ENCODE data around the gene CCDC196.
"Not testable (repeated sequence)": the region's sequence is repeated elsewhere in the genome, so short reads cannot be mapped to it uniquely, and the experiment has no call there.

The CCDC196 gene

GRCh38 chr14:66493750-66494149 lies 7.6 kb downstream of the CCDC196 start:
- H3K9me3 ChIP-seq (ENCODE audit: control insufficient read depth, low read length): no peaks in the 10 kb centered on the region
- no peaks in the 10 kb centered on the region for H3K36me3 ChIP-seq (ENCODE audit: control insufficient read depth, insufficient read depth, low read length)
- no peaks in the 10 kb centered on the region for H3K27me3 ChIP-seq (replicated peaks; ENCODE audit: control insufficient read depth, insufficient read depth, low read length, poor library complexity, severe bottlenecking)
- no peak overlapping the region for H3K4me3 ChIP-seq (ENCODE audit: insufficient read depth, low read depth, low read length, poor library complexity, severe bottlenecking)
- H3K4me1 ChIP-seq (ENCODE audit: control insufficient read depth, insufficient read depth, low read length, poor library complexity, severe bottlenecking): no peaks in the 10 kb centered on the region
- DNase-seq: no peak
- H3K27ac ChIP-seq (ENCODE audit: insufficient read depth, low read length, poor library complexity, severe bottlenecking): no peak overlapping the region

DNA sequence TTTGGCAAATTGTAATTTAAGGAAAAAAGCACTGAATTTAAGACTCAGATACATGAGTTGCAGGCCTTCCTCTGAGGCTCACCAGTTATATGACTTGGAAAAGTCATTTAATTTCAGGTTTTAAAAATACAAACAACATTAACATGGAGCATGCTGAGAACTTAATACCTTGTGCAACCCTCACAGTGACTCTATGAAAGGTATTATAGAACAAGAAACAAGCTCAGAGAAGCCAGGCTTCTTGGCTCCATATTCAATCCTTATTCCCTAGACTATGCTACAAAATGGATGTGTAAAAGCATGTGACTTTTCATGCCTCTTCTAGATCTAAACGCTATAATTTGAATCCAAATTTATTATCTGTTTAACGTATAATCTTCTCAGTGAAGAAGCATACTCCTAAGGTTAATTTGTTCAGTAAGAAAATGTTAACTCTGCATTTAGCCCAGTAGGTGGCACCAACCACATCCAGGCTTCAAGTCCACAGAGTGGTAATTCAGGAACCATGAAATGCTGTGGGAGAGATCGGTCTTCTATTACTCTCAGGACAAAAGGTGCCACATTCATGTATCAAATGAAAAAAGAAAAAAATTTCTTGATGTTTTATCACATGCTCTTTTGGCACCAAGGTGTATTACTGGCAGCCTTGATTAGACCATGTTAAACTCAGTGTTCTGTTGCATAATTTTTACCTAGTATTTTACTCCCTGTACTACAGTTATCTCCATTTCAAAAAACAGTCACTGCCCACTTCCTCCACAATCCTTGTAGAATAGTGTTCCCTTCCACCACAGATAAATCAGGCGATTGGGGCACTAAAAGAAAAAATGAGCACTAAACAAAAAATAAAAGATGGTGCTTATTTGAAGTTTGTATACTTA lies 9.3 kb downstream of the CCDC196 start:
- Histone ChIP-seq H3K4me3 (ENCODE audit: insufficient read depth, low read depth, low read length, poor library complexity, severe bottlenecking) (no peak overlapping the region), H3K27me3 (replicated peaks; ENCODE audit: control insufficient read depth, insufficient read depth, low read length, poor library complexity, severe bottlenecking) (no peaks in the 10 kb centered on the region), H3K27ac (ENCODE audit: insufficient read depth, low read length, poor library complexity, severe bottlenecking) (no peak overlapping the region), H3K36me3 (ENCODE audit: control insufficient read depth, insufficient read depth, low read length) (no peaks in the 10 kb centered on the region), H3K4me1 (ENCODE audit: control insufficient read depth, insufficient read depth, low read length, poor library complexity, severe bottlenecking) (no peaks in the 10 kb centered on the region), H3K9me3 (ENCODE audit: control insufficient read depth, low read length) (no peaks in the 10 kb centered on the region)
- DNase-seq: peak in 1 of 3 donors; percentile 1

- Histone ChIP-seq H3K9me3 (ENCODE audit: control insufficient read depth, low read length) (no peaks in the 10 kb centered on the region), H3K27ac (ENCODE audit: insufficient read depth, low read length, poor library complexity, severe bottlenecking) (no peak overlapping the region), H3K36me3 (ENCODE audit: control insufficient read depth, insufficient read depth, low read length) (no peaks in the 10 kb centered on the region), H3K27me3 (replicated peaks; ENCODE audit: control insufficient read depth, insufficient read depth, low read length, poor library complexity, severe bottlenecking) (no peaks in the 10 kb centered on the region), H3K4me1 (ENCODE audit: control insufficient read depth, insufficient read depth, low read length, poor library complexity, severe bottlenecking) (no peaks in the 10 kb centered on the region), H3K4me3 (ENCODE audit: insufficient read depth, low read depth, low read length, poor library complexity, severe bottlenecking) (no peak overlapping the region)
- DNase-seq: no peak
Measured at GRCh38 chr14:66496188-66496807, 10.1 kb downstream of the CCDC196 start.

- Histone ChIP-seq H3K27me3 (replicated peaks; ENCODE audit: control insufficient read depth, insufficient read depth, low read length, poor library complexity, severe bottlenecking) (no peaks in the 10 kb centered on the region), H3K4me3 (ENCODE audit: insufficient read depth, low read depth, low read length, poor library complexity, severe bottlenecking) (no peak overlapping the region), H3K27ac (ENCODE audit: insufficient read depth, low read length, poor library complexity, severe bottlenecking) (no peak overlapping the region), H3K9me3 (ENCODE audit: control insufficient read depth, low read length) (no peaks in the 10 kb centered on the region), H3K36me3 (ENCODE audit: control insufficient read depth, insufficient read depth, low read length) (no peaks in the 10 kb centered on the region), H3K4me1 (ENCODE audit: control insufficient read depth, insufficient read depth, low read length, poor library complexity, severe bottlenecking) (no peaks in the 10 kb centered on the region)
- no peak for DNase-seq
Measured at GRCh38 chr14:66496911-66497310, 10.7 kb downstream of the CCDC196 start.

GRCh38 chr14:66498311-66498710 lies 12.1 kb downstream of the CCDC196 start:
- Histone ChIP-seq H3K9me3 (ENCODE audit: control insufficient read depth, low read length) (no peaks in the 10 kb centered on the region), H3K36me3 (ENCODE audit: control insufficient read depth, insufficient read depth, low read length) (no peaks in the 10 kb centered on the region), H3K4me3 (ENCODE audit: insufficient read depth, low read depth, low read length, poor library complexity, severe bottlenecking) (no peak overlapping the region), H3K27ac (ENCODE audit: insufficient read depth, low read length, poor library complexity, severe bottlenecking) (no peak overlapping the region), H3K4me1 (ENCODE audit: control insufficient read depth, insufficient read depth, low read length, poor library complexity, severe bottlenecking) (no peaks in the 10 kb centered on the region), H3K27me3 (replicated peaks; ENCODE audit: control insufficient read depth, insufficient read depth, low read length, poor library complexity, severe bottlenecking) (no peaks in the 10 kb centered on the region)
- no peak for DNase-seq

DNA sequence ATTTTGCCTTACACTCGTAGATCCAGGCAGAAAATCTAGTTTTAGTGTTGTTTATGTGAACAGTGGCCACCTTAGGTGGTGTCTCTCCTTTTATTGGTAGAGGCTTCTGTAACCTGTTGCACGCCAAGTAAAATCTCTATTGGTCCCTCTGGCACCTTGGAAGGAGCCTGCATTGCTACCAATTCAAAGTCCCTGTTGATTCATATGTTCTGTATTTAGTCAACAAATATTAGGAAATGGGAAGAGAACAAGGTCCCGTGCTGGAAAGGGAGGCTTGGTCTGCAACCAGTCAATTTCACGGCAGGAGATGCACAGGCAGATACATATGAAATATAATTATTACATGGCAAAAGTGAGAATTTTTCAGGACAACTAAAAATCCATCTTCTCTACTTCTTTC lies 15.4 kb downstream of the CCDC196 start:
- no peaks in the 10 kb centered on the region for H3K36me3 ChIP-seq (ENCODE audit: control insufficient read depth, insufficient read depth, low read length)
- no peak for DNase-seq
- no peaks in the 10 kb centered on the region for H3K4me1 ChIP-seq (ENCODE audit: control insufficient read depth, insufficient read depth, low read length, poor library complexity, severe bottlenecking)
- no peaks in the 10 kb centered on the region for H3K9me3 ChIP-seq (ENCODE audit: control insufficient read depth, low read length)
- no peak overlapping the region for H3K27ac ChIP-seq (ENCODE audit: insufficient read depth, low read length, poor library complexity, severe bottlenecking)
- no peak overlapping the region for H3K4me3 ChIP-seq (ENCODE audit: insufficient read depth, low read depth, low read length, poor library complexity, severe bottlenecking)
- no peaks in the 10 kb centered on the region for H3K27me3 ChIP-seq (replicated peaks; ENCODE audit: control insufficient read depth, insufficient read depth, low read length, poor library complexity, severe bottlenecking)

DNA sequence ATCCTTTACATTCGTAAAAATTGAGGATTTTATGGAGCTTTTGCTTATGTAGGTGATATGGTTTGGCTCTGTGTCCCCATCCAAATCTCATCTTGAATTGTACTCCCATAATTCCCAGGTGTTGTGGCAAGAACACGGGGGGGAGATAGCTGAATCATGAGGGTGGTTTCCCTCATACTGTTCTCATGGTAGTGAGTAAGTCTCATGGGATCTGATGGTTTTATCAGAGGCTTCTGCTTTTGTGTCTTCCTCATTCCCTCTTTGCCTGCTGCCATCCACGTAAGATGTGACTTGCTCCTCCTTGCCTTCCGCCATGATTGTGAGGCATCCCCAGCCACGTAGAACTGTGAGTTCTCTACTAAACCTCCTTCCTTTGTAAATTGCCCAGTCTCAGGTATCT lies 16.7 kb downstream of the CCDC196 start:
- not testable (repeated sequence) for H3K4me3 ChIP-seq (ENCODE audit: insufficient read depth, low read depth, low read length, poor library complexity, severe bottlenecking); DNase-seq; H3K27me3 ChIP-seq (replicated peaks; ENCODE audit: control insufficient read depth, insufficient read depth, low read length, poor library complexity, severe bottlenecking); H3K9me3 ChIP-seq (ENCODE audit: control insufficient read depth, low read length); H3K27ac ChIP-seq (ENCODE audit: insufficient read depth, low read length, poor library complexity, severe bottlenecking); H3K4me1 ChIP-seq (ENCODE audit: control insufficient read depth, insufficient read depth, low read length, poor library complexity, severe bottlenecking); H3K36me3 ChIP-seq (ENCODE audit: control insufficient read depth, insufficient read depth, low read length)

DNA sequence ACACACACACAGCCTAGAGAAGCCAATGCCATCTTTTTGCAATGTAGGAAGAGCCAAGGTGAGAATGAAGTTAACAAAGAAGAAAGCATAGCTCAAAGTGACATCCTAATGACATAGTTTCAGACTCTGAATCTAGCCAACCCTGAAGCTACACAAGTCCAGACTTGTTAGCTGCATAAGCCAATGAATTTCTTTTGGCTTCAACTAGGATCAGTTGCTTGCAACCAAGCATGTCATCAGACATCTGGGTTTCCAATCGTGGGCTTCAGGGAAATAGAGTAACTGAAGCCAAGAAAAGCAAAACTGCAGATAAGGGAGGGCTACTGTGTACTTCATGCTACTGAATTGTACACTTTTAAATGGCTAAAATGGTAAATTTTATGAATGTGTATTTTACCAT lies 17.4 kb downstream of the CCDC196 start:
- Histone ChIP-seq H3K27me3 (replicated peaks; ENCODE audit: control insufficient read depth, insufficient read depth, low read length, poor library complexity, severe bottlenecking) (no peaks in the 10 kb centered on the region), H3K4me1 (ENCODE audit: control insufficient read depth, insufficient read depth, low read length, poor library complexity, severe bottlenecking) (no peaks in the 10 kb centered on the region), H3K36me3 (ENCODE audit: control insufficient read depth, insufficient read depth, low read length) (no peaks in the 10 kb centered on the region), H3K27ac (ENCODE audit: insufficient read depth, low read length, poor library complexity, severe bottlenecking) (no peak overlapping the region), H3K4me3 (ENCODE audit: insufficient read depth, low read depth, low read length, poor library complexity, severe bottlenecking) (no peak overlapping the region), H3K9me3 (ENCODE audit: control insufficient read depth, low read length) (no peaks in the 10 kb centered on the region)
- no peak for DNase-seq

DNA sequence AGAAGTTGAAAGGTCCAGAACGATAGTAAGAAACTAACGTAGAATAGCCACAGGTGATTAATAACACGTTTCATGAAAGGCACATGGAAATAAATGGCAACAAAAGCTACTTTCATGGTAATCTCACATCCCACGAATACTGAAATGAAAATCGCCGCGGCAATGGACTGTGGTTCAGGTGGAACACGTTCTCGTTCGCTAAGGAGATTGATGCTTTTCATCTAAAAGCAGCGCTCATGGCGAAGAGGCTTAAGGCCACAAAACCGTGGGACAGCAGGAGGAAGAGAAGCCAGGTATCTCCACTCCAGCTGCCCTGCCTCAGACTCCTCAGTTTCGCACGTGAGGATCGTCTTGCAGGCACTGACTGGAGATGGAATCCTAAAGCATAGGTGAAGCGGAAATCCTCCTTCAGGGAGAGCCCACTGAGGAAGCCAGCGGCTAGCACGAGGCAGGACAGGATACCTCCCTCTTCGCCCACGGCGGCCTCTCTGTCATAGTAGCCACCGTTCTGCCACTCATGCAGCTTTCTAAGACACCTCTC lies 21.1 kb downstream of the CCDC196 start:
- Histone ChIP-seq H3K9me3 (ENCODE audit: control insufficient read depth, low read length) (no peaks in the 10 kb centered on the region), H3K27me3 (replicated peaks; ENCODE audit: control insufficient read depth, insufficient read depth, low read length, poor library complexity, severe bottlenecking) (no peaks in the 10 kb centered on the region), H3K36me3 (ENCODE audit: control insufficient read depth, insufficient read depth, low read length) (no peaks in the 10 kb centered on the region), H3K4me3 (ENCODE audit: insufficient read depth, low read depth, low read length, poor library complexity, severe bottlenecking) (peak overlapping the region; percentile 90), H3K27ac (ENCODE audit: insufficient read depth, low read length, poor library complexity, severe bottlenecking) (peak overlapping the region; percentile 63), H3K4me1 (ENCODE audit: control insufficient read depth, insufficient read depth, low read length, poor library complexity, severe bottlenecking) (peaks cover 7% of the 10 kb centered on the region)
- no peak for DNase-seq

All from effector memory CD4-positive, alpha-beta T cell (primary cell).